WTC11 (cell line): Measurements from ENCODE around the gene PARD3B.

Experiments used
- FOXJ3 ChIP-seq: sonication (generic); formaldehyde crosslinking; IDR thresholded peaks from 2 replicates; pipeline ENCODE4 v1.9.0; 2021; ENCODE audit warnings: missing genetic modification reagents, mild to moderate bottlenecking, borderline replicate concordance
- FOXK1 ChIP-seq: sonication (generic); formaldehyde crosslinking; IDR thresholded peaks from 2 replicates; pipeline ENCODE4 v1.8.0; 2022; ENCODE audit warnings: mild to moderate bottlenecking, moderate library complexity, missing genetic modification reagents
- JAZF1 ChIP-seq: fragments of 250-450 bp; sonication (Bioruptor Pico); IDR thresholded peaks from 2 replicates; pipeline ENCODE4 v1.9.0; 2021; ENCODE audit warnings: moderate library complexity, mild to moderate bottlenecking, inconsistent platforms
- MYBL2 ChIP-seq: sonication (generic); formaldehyde crosslinking; IDR thresholded peaks from 2 replicates; pipeline ENCODE4 v1.8.1; 2023; ENCODE audit warnings: mild to moderate bottlenecking, moderate library complexity, missing genetic modification reagents
- NFYB ChIP-seq: sonication (generic); formaldehyde crosslinking; conservative IDR thresholded peaks from 2 replicates; pipeline ENCODE4 v1.8.0; 2022; ENCODE audit warnings: low read depth, missing genetic modification reagents
- TF ChIP-seq, protein P1 (sequence below): fragments of 200-600 bp; IDR thresholded peaks from 2 replicates; pipeline ENCODE4 v1.8.0; 2022; ENCODE audit warnings: antibody characterized with exemption
- TF ChIP-seq, protein P2 (sequence below): sonication (generic); formaldehyde crosslinking; conservative IDR thresholded peaks from 2 replicates; pipeline ENCODE4 v1.8.1; 2023; ENCODE audit warnings: mild to moderate bottlenecking, low read depth, missing genetic modification reagents, moderate library complexity
- TF ChIP-seq, protein P3 (sequence below): fragments of 250-450 bp; sonication (Bioruptor Pico); IDR thresholded peaks from 2 replicates; pipeline ENCODE4 v1.9.0; 2021; ENCODE audit warnings: mild to moderate bottlenecking

DNA sequence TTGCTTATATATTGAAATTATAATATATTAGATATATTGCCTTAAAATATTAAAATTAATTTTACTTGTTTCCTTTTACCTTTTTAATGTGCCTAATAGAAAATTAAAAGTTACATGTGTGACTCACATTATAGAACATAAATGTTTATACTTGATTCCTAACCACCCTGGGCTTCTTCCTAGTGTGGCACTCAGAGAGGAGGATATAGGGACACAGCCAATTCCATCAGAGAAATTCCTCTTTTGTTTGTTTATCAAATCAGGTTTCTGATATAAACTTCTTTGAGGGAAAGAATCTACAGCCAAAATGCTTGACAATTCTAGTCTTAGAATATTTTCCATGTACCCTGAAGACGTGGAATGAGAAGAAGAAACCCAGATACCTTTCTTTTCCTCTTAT, 788.1 kb downstream of the PARD3B start:
- TF ChIP-seq, protein P1, sequence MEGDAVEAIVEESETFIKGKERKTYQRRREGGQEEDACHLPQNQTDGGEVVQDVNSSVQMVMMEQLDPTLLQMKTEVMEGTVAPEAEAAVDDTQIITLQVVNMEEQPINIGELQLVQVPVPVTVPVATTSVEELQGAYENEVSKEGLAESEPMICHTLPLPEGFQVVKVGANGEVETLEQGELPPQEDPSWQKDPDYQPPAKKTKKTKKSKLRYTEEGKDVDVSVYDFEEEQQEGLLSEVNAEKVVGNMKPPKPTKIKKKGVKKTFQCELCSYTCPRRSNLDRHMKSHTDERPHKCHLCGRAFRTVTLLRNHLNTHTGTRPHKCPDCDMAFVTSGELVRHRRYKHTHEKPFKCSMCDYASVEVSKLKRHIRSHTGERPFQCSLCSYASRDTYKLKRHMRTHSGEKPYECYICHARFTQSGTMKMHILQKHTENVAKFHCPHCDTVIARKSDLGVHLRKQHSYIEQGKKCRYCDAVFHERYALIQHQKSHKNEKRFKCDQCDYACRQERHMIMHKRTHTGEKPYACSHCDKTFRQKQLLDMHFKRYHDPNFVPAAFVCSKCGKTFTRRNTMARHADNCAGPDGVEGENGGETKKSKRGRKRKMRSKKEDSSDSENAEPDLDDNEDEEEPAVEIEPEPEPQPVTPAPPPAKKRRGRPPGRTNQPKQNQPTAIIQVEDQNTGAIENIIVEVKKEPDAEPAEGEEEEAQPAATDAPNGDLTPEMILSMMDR: no peak
- no peak for TF ChIP-seq MYBL2 (CRISPR knock-in tag)
- no peak for TF ChIP-seq NFYB (CRISPR knock-in tag)
- no peak for TF ChIP-seq JAZF1
- no peak for TF ChIP-seq FOXK1
- TF ChIP-seq, protein P2, sequence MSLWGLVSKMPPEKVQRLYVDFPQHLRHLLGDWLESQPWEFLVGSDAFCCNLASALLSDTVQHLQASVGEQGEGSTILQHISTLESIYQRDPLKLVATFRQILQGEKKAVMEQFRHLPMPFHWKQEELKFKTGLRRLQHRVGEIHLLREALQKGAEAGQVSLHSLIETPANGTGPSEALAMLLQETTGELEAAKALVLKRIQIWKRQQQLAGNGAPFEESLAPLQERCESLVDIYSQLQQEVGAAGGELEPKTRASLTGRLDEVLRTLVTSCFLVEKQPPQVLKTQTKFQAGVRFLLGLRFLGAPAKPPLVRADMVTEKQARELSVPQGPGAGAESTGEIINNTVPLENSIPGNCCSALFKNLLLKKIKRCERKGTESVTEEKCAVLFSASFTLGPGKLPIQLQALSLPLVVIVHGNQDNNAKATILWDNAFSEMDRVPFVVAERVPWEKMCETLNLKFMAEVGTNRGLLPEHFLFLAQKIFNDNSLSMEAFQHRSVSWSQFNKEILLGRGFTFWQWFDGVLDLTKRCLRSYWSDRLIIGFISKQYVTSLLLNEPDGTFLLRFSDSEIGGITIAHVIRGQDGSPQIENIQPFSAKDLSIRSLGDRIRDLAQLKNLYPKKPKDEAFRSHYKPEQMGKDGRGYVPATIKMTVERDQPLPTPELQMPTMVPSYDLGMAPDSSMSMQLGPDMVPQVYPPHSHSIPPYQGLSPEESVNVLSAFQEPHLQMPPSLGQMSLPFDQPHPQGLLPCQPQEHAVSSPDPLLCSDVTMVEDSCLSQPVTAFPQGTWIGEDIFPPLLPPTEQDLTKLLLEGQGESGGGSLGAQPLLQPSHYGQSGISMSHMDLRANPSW (CRISPR knock-in tag): no peak
- no peak for TF ChIP-seq FOXJ3
- TF ChIP-seq, protein P3, sequence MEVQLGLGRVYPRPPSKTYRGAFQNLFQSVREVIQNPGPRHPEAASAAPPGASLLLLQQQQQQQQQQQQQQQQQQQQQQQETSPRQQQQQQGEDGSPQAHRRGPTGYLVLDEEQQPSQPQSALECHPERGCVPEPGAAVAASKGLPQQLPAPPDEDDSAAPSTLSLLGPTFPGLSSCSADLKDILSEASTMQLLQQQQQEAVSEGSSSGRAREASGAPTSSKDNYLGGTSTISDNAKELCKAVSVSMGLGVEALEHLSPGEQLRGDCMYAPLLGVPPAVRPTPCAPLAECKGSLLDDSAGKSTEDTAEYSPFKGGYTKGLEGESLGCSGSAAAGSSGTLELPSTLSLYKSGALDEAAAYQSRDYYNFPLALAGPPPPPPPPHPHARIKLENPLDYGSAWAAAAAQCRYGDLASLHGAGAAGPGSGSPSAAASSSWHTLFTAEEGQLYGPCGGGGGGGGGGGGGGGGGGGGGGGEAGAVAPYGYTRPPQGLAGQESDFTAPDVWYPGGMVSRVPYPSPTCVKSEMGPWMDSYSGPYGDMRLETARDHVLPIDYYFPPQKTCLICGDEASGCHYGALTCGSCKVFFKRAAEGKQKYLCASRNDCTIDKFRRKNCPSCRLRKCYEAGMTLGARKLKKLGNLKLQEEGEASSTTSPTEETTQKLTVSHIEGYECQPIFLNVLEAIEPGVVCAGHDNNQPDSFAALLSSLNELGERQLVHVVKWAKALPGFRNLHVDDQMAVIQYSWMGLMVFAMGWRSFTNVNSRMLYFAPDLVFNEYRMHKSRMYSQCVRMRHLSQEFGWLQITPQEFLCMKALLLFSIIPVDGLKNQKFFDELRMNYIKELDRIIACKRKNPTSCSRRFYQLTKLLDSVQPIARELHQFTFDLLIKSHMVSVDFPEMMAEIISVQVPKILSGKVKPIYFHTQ (CRISPR knock-in tag): no peak
